ENCODE measurements around the gene CDHR4.
"Not testable (repeated sequence)": the region's sequence is repeated elsewhere in the genome, so short reads cannot be mapped to it uniquely, and the experiment has no call there.

Gene CDHR4

DNA sequence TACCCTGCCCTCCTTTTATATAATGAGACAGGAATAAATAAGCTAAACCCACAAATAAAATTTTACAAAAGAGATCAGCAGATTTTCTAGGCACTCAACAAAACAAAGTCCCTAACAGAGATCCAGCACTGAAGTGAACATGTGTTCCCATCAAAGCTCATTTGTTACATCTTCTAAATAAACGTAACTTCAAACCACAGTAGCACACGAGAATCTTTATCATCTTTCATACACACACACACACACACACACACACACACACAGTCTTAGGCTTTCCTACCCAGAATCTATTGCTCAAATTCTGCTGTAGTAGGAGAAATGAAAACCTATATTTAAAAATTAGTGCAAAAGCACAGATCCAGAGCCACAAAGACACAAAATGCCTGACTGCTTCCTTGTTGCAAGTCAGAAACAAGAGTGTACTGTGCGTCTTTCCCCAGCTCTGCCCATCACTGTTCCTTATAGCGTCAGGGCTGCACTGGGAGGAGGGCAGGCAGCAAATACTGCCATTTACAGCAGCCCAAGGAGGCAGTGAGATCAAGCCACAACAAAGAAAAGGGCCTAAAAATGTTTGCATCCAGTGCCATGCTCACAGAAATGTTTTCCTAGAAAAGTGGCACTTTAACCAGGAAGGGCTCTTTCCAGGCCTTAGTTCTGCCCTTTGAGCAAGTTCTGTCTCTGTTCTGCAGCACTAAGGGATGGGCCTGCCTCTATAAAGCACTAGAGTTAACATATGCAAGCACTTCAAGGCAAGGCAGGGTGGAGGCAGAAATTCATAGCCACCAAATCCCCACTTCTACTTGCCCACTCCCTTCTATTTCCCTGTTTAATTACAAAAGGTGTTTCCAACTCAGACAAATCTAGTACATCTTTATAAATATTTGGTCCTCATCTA, 19.3 kb downstream of the CDHR4 start:
- no peak for DNase-seq (ENCODE audit: low spot score)

DNA sequence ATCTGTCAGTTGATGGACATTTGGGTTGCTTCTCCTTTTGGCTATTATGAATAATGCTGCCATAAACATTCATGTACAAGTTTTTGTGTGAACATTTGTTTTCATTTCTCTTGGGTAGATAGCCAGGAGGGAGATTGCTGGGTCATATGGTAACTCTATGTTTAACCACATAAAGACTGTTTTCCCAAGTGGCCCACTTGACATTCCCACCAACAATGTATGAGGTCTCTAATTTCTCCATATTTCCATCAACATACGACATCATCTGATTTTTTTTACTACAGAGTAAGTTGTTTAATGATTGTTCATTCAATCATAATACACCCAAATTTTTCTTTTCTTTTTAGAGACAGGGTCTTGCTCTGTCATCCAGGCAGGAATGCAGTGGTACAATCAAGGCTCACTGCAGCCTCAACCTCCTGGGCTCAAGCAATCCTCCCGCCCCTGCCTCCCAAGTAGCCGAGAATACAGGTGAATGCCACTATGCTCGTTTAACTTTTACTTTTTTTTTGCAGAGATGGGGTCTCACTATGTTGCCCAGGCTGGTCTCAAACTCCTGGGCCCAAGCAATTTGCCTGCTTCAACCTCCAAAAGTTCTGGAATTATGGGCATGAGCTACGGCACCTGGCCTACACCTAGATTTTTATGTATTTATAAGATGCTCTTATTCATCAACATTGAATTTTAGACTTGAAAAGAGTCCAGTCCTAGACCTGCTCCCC, 20.2 kb downstream of the CDHR4 start:
- DNase-seq (ENCODE audit: low spot score), result no peak

- not testable (repeated sequence) for DNase-seq (ENCODE audit: low spot score)
Measured at GRCh38 chr3:49776101-49776500, 23.6 kb downstream of the CDHR4 start.

- no peak for DNase-seq (ENCODE audit: low spot score)
Measured at GRCh38 chr3:49775538-49775937, 24.1 kb downstream of the CDHR4 start.

DNA sequence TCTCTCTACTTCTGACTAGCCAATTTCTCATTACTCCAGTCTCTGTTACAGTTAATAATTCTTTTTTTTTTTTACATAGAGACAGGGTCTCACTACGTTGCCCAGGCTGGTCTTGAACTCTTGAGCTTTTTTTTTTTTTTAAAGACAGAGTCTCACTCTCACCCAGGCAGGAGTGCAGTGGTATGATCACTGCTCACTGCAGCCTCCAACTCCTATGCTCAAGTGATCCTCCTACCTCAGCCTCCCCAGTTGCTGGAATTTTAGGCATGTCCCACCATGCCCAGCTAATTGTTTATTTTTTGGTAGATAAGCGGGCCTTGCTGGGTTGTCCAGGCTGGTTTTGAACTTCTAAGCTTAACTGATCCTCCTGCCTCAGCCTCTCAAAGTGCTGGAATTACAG, 27.0 kb downstream of the CDHR4 start:
- DNase-seq (ENCODE audit: low spot score), result no peak

DNA sequence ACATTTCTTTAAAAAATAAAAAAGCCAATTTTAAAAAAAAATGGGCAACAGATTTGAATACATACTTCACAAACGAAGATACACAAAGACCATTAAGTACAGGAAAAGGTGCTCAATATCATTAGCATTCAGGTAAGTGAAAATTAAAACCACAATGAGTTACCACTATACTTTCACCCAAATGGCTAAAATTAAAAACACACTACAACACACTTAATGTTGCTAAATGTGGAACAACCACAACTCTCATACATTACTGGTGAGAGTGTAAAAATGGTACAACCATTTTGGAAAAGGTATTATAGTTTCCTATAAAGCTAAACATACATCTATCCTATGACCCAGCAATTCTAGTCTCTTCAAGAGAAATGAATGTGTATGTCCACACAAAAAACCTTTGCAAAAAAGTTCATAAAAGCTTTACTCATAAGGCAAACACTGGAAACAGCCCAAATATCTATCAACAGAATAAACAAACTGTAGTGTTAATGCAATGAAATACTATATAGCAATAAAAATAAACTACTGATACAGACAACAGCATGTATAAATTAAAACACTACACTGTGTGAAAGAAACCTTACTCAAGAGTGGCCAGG, 28.2 kb downstream of the CDHR4 start:
- DNase-seq (ENCODE audit: low spot score), result no peak

DNA sequence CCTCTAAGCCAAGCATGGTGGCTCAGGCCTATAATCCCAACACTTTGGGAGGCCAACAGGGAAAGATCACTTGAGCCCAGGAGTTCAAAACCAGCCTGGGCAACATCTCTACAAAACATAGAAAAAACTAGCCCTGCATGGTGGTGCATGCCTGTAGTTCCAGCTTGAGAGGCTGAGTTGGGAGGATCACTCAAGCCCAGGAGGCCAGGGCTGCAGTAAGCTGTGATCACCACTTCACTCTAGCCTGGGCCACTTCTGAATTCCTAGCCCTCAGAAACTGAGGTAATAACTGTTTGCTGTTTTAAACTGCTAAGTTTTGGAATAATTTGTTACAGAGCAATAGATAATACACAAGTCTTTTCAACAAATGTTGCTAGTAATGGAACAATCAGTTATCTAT, 29.7 kb downstream of the CDHR4 start:
- DNase-seq (ENCODE audit: low spot score), result no peak

DNA sequence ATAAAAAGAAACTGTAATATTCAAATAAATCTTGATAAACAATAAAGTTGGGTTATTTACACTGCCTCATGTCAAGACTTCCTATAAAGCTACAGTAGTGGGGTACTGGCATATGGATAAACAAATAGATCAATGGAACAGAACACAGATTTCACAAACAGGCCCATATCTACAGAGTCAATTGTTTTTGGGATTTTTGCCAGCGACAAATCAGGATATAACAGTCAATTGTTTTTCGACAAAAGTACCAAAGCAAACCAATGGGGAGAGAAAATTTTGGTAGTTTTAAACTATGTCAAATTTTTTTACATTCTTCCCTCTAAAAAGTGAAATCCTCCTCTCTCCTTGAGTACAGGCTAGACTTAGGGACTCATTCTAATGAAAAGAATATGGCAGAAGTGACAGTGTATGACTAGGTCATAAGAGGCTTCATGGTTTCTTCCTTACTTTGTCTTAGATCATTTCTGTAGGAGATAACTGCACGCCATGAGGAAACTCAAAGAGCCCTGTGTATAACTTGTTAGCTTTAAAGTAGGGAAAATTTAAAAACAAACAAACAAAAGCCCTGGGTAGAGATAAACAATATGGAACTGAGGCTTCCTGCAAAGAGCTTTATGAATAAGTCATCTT, 30.3 kb downstream of the CDHR4 start:
- DNase-seq (ENCODE audit: low spot score), result no peak

GRCh38 chr3:49763981-49764380, 35.7 kb downstream of the CDHR4 start:
- DNase-seq (ENCODE audit: low spot score), result no peak

GRCh38 chr3:49761661-49762060, 38.0 kb downstream of the CDHR4 start:
- DNase-seq (ENCODE audit: low spot score), result no peak

GRCh38 chr3:49759226-49759625, 40.4 kb downstream of the CDHR4 start:
- no peak for DNase-seq (ENCODE audit: low spot score)

DNA sequence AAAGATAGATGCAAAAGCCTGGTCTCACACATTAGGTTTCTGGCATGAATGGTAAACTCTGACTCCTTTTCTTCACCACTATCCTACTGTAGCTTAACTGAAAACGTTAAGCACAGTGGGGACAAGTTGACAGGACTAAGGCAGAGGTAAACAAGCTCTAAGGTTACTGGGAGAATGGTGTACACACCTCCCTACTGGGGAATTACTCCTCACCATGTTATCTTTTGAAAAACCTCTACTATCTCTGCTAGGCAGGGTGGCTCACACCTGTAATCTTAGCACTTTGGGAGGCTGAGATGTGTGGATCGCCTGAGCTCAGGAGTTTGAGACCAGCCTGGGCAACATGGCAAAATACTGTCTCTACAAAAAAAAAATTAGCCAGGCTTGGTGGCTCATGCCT, 42.5 kb downstream of the CDHR4 start:
- no peak for DNase-seq (ENCODE audit: low spot score)

DNA sequence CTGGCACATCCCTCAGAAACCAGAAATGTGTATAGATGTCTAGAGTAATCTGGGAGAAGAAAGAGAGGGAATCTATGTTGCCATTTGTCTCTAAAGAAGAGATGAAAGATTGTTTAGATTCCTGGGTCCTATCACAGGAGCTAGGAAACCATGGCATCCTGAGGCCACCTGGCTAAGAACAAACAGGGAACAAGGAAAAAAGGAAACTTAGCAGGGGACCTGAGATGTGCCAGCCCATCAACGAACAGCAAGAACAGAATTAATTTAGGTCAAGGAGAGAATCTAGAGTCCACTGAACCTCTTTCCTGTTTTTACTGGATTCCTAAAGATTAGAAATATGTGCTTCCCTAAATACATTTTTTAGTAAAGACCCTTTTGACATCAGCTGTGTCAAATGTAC, 43.6 kb downstream of the CDHR4 start:
- no peak for DNase-seq (ENCODE audit: low spot score)

- no peak for DNase-seq (ENCODE audit: low spot score)
Measured at GRCh38 chr3:49754536-49754935, 45.1 kb downstream of the CDHR4 start.

GRCh38 chr3:49751501-49751900, 48.2 kb downstream of the CDHR4 start:
- DNase-seq (ENCODE audit: low spot score), result no peak

GRCh38 chr3:49750056-49750455, 49.6 kb downstream of the CDHR4 start:
- DNase-seq (ENCODE audit: low spot score), result no peak

- not testable (repeated sequence) for DNase-seq (ENCODE audit: low spot score)
Measured at GRCh38 chr3:49748874-49749273, 50.8 kb downstream of the CDHR4 start.

- no peak for DNase-seq (ENCODE audit: low spot score)
Measured at GRCh38 chr3:49747792-49748480, 51.7 kb downstream of the CDHR4 start.

- DNase-seq (ENCODE audit: low spot score), result no peak
Measured at GRCh38 chr3:49745986-49746385, 53.7 kb downstream of the CDHR4 start.

Measured in hematopoietic multipotent progenitor cell treated with erythropoietin and hydrocortisone succinate and interleukin-3 and kit ligand, for 17 days (in vitro differentiated cells).